HepG2 (cell line): ENCODE results near the gene CRYBA2. TPM values are rescaled to one million over a fixed set of nuclear protein-coding genes. Genes with fewer than 3 reads are reported as not detected.

ENCODE experiments used
- ATAC-seq: fragments of 200-7000 bp; cut with Tn5 transposase; 3 replicates; pipeline ENCODE4 v1.9.1; 2020; ENCODE audit warnings: mild to moderate bottlenecking, moderate library complexity
- BruUV-seq: library from RNA; stranded (reverse); fragments of 400-500 nt; replicated peaks from 2 replicates; lab custom pipeline; 2021; lab: Mats Ljungman, UMichigan
- CTCF ChIA-PET: fragments of 300-600 bp; formaldehyde crosslinking; extraction: SDS; loops from one replicate; lab custom pipeline; 2021; ENCODE audit warnings: low total read pairs, inconsistent platforms, low intra/inter-chr PET ratio; lab: Yijun Ruan, JAX
- POLR2A ChIA-PET: fragments of 350-600 bp; sonication (Branson Sonifier 250); formaldehyde crosslinking; loops from one replicate; lab custom pipeline; 2020; ENCODE audit warnings: antibody characterized with exemption, inconsistent platforms; lab: Yijun Ruan, JAX
- DNase-seq: peaks from one replicate; pipeline ENCODE4 v3.0.0-alpha.2; 2015; ENCODE audit warnings: low spot score
- FAIRE-seq: peaks from 3 replicates; lab custom pipeline; 2011; peaks lifted over from hg19 to GRCh38; lab: Jason Lieb, UNC
- H2AFZ ChIP-seq: one replicate; pipeline ENCODE4 v1.6.1; 2011; ENCODE audit warnings: low read length, inconsistent platforms
- H3K27ac ChIP-seq: fragments of 300-600 bp; 3 replicates; pipeline ENCODE4 v1.8.0; 2011; ENCODE audit warnings: mixed run types, mild to moderate bottlenecking, mixed read lengths, low read length, inconsistent platforms; ENCODE audit not compliant: insufficient read depth; ENCODE audit errors: extremely low read length
- H3K27me3 ChIP-seq, 2 experiments: fragments of 200-600 bp in 1 of 2; 2 replicates in 1 of 2; 3 replicates in 1 of 2; pipeline versions ENCODE4 v1.6.0 to v1.8.0; 2011; ENCODE audit warnings: low read length in 2 of 2, mild to moderate bottlenecking in 2 of 2, moderate library complexity in 2 of 2, inconsistent platforms in 1 of 2; ENCODE audit not compliant: insufficient read depth in 2 of 2, control insufficient read depth in 1 of 2
- H3K36me3 ChIP-seq, 2 experiments: fragments of 200-600 bp in 1 of 2; replicated peaks in 1 of 2; 2 replicates in 1 of 2; 3 replicates in 1 of 2; pipeline versions ENCODE4 v1.5.1 to v1.8.0; 2011; ENCODE audit warnings: low read length in 2 of 2, inconsistent platforms in 1 of 2; ENCODE audit not compliant: insufficient read depth in 2 of 2, control insufficient read depth in 1 of 2
- H3K4me1 ChIP-seq: 2 replicates; pipeline ENCODE4 v1.5.1; 2012; ENCODE audit warnings: low read length, inconsistent platforms; ENCODE audit not compliant: insufficient read depth
- H3K4me2 ChIP-seq: 2 replicates; pipeline ENCODE4 v1.6.0; 2011; ENCODE audit warnings: low read depth, low read length, inconsistent platforms
- H3K4me3 ChIP-seq, 3 experiments: fragments of 200-600 bp in 1 of 3; sonication (generic), shearing (Covaris generic) in 1 of 3; replicated peaks in 1 of 3; 2 replicates each; pipeline ENCODE4 v1.5.1; 2011 to 2016; ENCODE audit warnings: low read length in 3 of 3, inconsistent platforms in 2 of 3, low read depth in 2 of 3, mild to moderate bottlenecking in 2 of 3, control low read depth in 1 of 3, mixed read lengths in 1 of 3; ENCODE audit not compliant: insufficient read depth in 1 of 3
- H3K79me2 ChIP-seq: one replicate; pipeline ENCODE4 v1.6.1; 2011; ENCODE audit warnings: low read length, inconsistent platforms; ENCODE audit not compliant: insufficient read depth
- H3K9ac ChIP-seq: 2 replicates; pipeline ENCODE4 v1.6.0; 2011; ENCODE audit warnings: mild to moderate bottlenecking, low read depth, low read length, inconsistent platforms; ENCODE audit not compliant: insufficient read depth
- H3K9me3 ChIP-seq: 2 replicates; pipeline ENCODE4 v1.5.1; 2012; ENCODE audit warnings: mild to moderate bottlenecking, low read length
- H4K20me1 ChIP-seq: 2 replicates; pipeline ENCODE4 v1.6.0; 2011; ENCODE audit warnings: inconsistent platforms, mild to moderate bottlenecking, low read length, moderate library complexity; ENCODE audit not compliant: insufficient read depth
- FOXA3 ChIP-seq: IDR thresholded peaks from 2 replicates; pipeline ENCODE4 v1.6.1; 2016; ENCODE audit warnings: missing genetic modification reagents, missing compliant biosample characterization
- NCOA2 ChIP-seq: sonication (generic); formaldehyde crosslinking; IDR thresholded peaks from 2 replicates; pipeline ENCODE4 v1.8.0; 2022; ENCODE audit warnings: inconsistent platforms
- NPAS2 ChIP-seq: sonication (generic); formaldehyde crosslinking; IDR thresholded peaks from 2 replicates; pipeline ENCODE4 v1.8.0; 2022; ENCODE audit warnings: mild to moderate bottlenecking, missing genetic modification reagents, borderline replicate concordance
- SETDB1 ChIP-seq: sonication (generic); formaldehyde crosslinking; IDR thresholded peaks from 2 replicates; pipeline ENCODE4 v1.5.1; 2020; ENCODE audit warnings: missing genetic modification reagents, mild to moderate bottlenecking, borderline replicate concordance
- SP2 ChIP-seq: sonication (generic); formaldehyde crosslinking; IDR thresholded peaks from 2 replicates; pipeline ENCODE4 v1.5.1; 2020; ENCODE audit warnings: mild to moderate bottlenecking, missing genetic modification reagents
- ZFP36L1 ChIP-seq: sonication (generic); formaldehyde crosslinking; IDR thresholded peaks from 2 replicates; pipeline ENCODE4 v1.8.0; 2022; ENCODE audit warnings: mild to moderate bottlenecking, missing genetic modification reagents, moderate library complexity
- ZNF589 ChIP-seq: sonication (generic); formaldehyde crosslinking; conservative IDR thresholded peaks from 2 replicates; pipeline ENCODE4 v1.8.0; 2022; ENCODE audit warnings: mild to moderate bottlenecking, moderate library complexity, missing genetic modification reagents
- ZNF766 ChIP-seq: sonication (generic); formaldehyde crosslinking; IDR thresholded peaks from 2 replicates; pipeline ENCODE4 v1.5.0; 2020; ENCODE audit warnings: missing genetic modification reagents, borderline replicate concordance
- WGBS: methylation state at CpG from one replicate; pipeline ENCODE4 v1.1.6; 2017; ENCODE audit warnings: low lambda C conversion rate; 5-methylcytosine and 5-hydroxymethylcytosine counted together
- in situ Hi-C: cut with HindIII; loops from 2 replicates; pipeline ENCODE4 v1.10.0; 2017; ENCODE audit warnings: low pct_unique_long_range_greater_than_20kb; ENCODE audit not compliant: extremely low pct_ligation_motif_present
- intact Hi-C: fragments of 100-400 bp; cut with micrococcal nuclease; formaldehyde crosslinking; loops from one replicate; pipeline ENCODE4 v1.10.0; 2022; ENCODE audit not compliant: unreplicated experiment
- polyA plus RNA-seq, 8 experiments: library from polyadenylated mRNA; depleted of rRNA in 3 of 8; stranded (reverse) in 7 of 8; unstranded in 1 of 8; fragments of >200 nt; fragmentation: Illumina TruSeq in 4 of 8; extraction: Trizol in 4 of 8; gene quantifications; 2 replicates each; pipeline versions ENCODE4 v1.2.1 to v1.2.3, GENCODE V29; 2011 to 2016; ENCODE audit warnings: low read depth in 4 of 8, missing spikeins in 1 of 8, mixed read lengths in 1 of 8; ENCODE audit not compliant: insufficient read depth in 1 of 8
- total RNA-seq, 5 experiments: library from RNA; depleted of rRNA; stranded (reverse); fragments of >200 nt; fragmentation: Illumina TruSeq; extraction: Trizol; gene quantifications; 2 replicates each; pipeline ENCODE4 v1.2.3, GENCODE V29; 2016; ENCODE audit warnings: low read depth in 1 of 5
- TF ChIP-seq, protein P1 (sequence below): sonication (generic); formaldehyde crosslinking; IDR thresholded peaks from 2 replicates; pipeline ENCODE4 v1.4.0; 2020; ENCODE audit warnings: mild to moderate bottlenecking, low read depth, missing genetic modification reagents

The CRYBA2 gene
- total and polyA plus RNA-seq, 2 of the 13 experiments (the other 11 are each of a cell fraction or from before 2014, with no cell fraction given) = not detected

DNA sequence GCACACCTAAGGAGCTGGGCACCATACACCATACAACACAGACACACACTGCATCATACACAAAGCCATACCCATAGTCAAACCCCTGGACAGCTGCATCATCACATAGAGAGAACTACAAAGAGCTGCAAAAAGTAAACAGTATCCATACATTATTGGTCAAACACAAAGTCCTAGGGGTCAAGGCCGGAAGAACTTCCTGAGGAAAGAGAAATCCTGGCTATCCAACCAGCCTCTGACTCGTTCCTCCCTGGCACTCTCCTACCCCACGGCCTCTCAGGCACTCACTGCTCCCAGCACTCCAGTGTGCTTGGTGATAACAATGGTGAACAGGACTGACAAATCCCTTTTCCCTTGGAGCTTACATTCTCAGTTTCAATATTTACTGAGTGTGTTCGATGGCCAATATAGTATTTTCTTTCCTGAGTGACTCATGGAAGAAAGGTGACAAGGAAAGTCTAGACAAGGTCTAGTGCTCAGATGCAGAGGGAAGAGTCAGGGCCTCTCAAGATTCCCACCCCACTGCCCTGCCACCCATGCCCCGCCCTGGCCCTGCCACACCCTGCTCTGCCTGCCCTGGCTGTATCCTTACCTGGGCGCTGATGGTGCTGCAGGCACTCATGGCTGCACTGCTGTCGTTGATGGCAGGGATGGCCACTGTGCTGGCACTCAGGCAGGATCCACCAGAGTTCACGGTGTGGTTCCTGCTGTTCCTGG lies 44.7 kb upstream of the CRYBA2 start (continued):
- no peak for TF ChIP-seq SP2 (CRISPR knock-in tag)

DNA sequence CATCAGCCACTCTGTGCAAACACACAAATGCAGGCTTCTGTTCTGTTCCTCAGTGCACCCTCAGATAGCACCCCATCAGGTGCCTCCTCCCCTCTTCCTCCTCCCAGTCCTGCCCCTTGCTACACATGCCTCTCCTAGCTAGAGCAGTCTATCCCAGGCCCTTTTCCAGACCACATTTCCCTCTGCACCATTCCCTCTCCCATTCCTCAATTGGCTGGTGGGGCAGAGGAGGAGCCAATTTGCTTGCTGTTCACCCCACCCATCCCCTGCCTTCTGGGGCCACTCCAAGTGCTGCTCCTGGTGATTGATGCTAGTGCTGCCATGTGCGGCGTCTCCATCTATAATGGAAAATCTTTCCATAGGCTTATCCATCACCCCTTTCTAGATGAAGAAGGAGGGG lies 42.7 kb upstream of the CRYBA2 start:
- DNase-seq = no peak
- H3K27ac ChIP-seq = no peak overlapping the region
- no peak for TF ChIP-seq ZNF766
- no peak for TF ChIP-seq NPAS2 (CRISPR knock-in tag)
- no peak for TF ChIP-seq ZFP36L1
- no peak for TF ChIP-seq ZNF589 (CRISPR knock-in tag)
- TF ChIP-seq, protein P1, sequence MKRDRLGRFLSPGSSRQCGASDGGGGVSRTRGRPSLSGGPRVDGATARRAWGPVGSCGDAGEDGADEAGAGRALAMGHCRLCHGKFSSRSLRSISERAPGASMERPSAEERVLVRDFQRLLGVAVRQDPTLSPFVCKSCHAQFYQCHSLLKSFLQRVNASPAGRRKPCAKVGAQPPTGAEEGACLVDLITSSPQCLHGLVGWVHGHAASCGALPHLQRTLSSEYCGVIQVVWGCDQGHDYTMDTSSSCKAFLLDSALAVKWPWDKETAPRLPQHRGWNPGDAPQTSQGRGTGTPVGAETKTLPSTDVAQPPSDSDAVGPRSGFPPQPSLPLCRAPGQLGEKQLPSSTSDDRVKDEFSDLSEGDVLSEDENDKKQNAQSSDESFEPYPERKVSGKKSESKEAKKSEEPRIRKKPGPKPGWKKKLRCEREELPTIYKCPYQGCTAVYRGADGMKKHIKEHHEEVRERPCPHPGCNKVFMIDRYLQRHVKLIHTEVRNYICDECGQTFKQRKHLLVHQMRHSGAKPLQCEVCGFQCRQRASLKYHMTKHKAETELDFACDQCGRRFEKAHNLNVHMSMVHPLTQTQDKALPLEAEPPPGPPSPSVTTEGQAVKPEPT (CRISPR knock-in tag) = no peak
- no peak for TF ChIP-seq FOXA3
- no peak for TF ChIP-seq SETDB1 (CRISPR knock-in tag)
- TF ChIP-seq NCOA2 (CRISPR knock-in tag) = no peak
- TF ChIP-seq, all 625 proteins: peak for 0
- Histone ChIP-seq H3K79me2 (no peaks in the 10 kb centered on the region), H3K4me3 (no peak overlapping the region), H3K9me3 (no peaks in the 10 kb centered on the region), H4K20me1 (peaks cover 4% of the 10 kb centered on the region; the same call in 1 of the 2 replicates), H3K4me2 (no peak overlapping the region), H3K4me1 (peaks cover 14% of the 10 kb centered on the region), H2AFZ (no peak overlapping the region), H3K9ac (no peak overlapping the region), H3K36me3 (no peaks in the 10 kb centered on the region), H3K27me3 (peaks cover 8 to 46% of the 10 kb centered on the region in 2 experiments)
- CTCF ChIA-PET = no interaction called here
- intact Hi-C loops = no loop called here
- no peak for ATAC-seq
- in situ Hi-C loops = no loop called here
- POLR2A ChIA-PET = no interaction called here
- BruUV-seq = no TSS peak
- 95% methylated on average over 2 of the region's 2 CpGs for WGBS
- FAIRE-seq = no peak
